ENCODE results near the gene PSMG2. TPM values are rescaled to one million over a fixed set of nuclear protein-coding genes. Genes with fewer than 3 reads are reported as not detected.

Gene PSMG2
- total RNA-seq, 2 experiments from 2014 or later, result 58.4 to 61.7 TPM

DNA sequence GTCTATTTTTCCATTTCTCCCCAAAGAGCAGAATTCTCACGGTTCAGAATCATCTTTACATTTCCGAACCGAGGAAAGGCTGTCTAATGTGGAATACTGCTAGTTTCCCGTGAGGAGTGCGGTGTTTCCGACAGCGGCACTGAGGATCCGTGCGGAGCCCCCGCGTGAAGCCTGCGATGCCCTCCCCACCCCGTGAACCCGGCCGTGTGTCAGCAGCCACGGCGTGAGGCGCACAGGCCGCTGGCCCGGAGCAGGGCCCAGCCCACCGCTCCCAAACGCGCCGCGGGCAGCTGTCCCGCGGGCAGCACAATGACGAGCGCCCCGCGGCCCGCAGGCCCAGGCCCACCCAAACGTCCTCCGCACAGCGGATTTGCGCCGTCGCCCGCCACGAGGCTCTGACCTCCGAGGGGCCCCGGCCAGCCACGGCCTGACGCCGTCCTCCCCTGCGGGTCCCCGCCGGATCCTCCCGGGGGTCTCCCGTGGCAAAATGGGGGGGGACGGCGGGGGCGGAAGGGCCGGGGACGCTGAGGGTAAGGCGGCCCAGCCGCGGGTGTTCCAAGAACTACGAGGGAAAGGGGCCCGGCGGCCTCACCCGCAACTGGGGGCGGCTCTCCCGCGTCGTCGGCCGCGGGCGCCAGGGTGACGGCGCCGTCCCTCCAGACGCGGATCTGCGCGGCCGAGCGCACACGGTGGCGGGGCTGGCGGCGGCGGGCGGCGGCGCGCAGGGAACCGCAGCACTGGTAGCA, 45.7 kb upstream of the PSMG2 start:
- no peak overlapping the region for H3K27ac ChIP-seq (ENCODE audit: low read depth in 1 of 2, low read length in 2 of 2)

GRCh38 chr18:12657684-12658425, 45.0 kb upstream of the PSMG2 start, which contains the start of gene SPIRE1:
Gene SPIRE1, minus strand, starts transcription at chr18:12658107. Its CDS starts 241 bp downstream, at chr18:12657866.
- peaks cover 18% of the 10 kb centered on the region for H3K27me3 Mint-ChIP-seq
- peak in 11 of 14 experiments; percentile 6 to 75 (median 35) for DNase-seq
- peaks cover 12% of the 10 kb centered on the region for H3K4me1 Mint-ChIP-seq (ENCODE audit: low read depth)
- peaks cover 10% of the 10 kb centered on the region for H3K4me1 ChIP-seq (ENCODE audit: insufficient read depth, low read length)
- H3K4me3 Mint-ChIP-seq, result peak within 1 kb of the TSS; percentile 93
- no peaks in the 10 kb centered on the region for H3K9me3 ChIP-seq (ENCODE audit: control insufficient read depth in 1 of 2, insufficient read depth in 1 of 2, low read length in 2 of 2)
- intact Hi-C loops (cut with DNase I, micrococcal nuclease), result loop anchor here (2.0 to 5.0 kb wide), 3 partner anchors 281 to 719 kb away; partner anchors contain the start of gene AFG3L2 (in 1 of the 2)
- H3K27me3 ChIP-seq (ENCODE audit: control insufficient read depth in 1 of 2, insufficient read depth in 2 of 2, low read length in 2 of 2), result no peaks in the 10 kb centered on the region
- TF ChIP-seq CTCF (IDR thresholded peaks at IDR 0.05), result no peak
- peak within 1 kb of the TSS; percentile 34 for H3K27ac Mint-ChIP-seq
- H3K4me3 ChIP-seq (ENCODE audit: low read length), result peak within 1 kb of the TSS; percentile 45
- H3K27ac ChIP-seq (ENCODE audit: low read depth in 1 of 2, low read length in 2 of 2), result no peak within 1 kb of the TSS
- CTCF ChIA-PET, result interaction anchor here (1.0 kb wide), 1 partner anchor 330 kb away, joined by 3 read pairs; no protein-coding TSS in a partner anchor
- no peaks in the 10 kb centered on the region for H3K9me3 Mint-ChIP-seq
- ATAC-seq (ENCODE audit: poor library complexity), result peak; percentile 61
- POLR2A ChIA-PET, result interaction anchor here (1.0 to 1.2 kb wide), 2 partner anchors 45 to 281 kb away, joined by 3 to 8 read pairs; partner anchors contain the start of genes AFG3L2, CEP76 and PSMG2
- H3K36me3 ChIP-seq (ENCODE audit: insufficient read depth, low read length), result no peaks in the 10 kb centered on the region
- H3K36me3 Mint-ChIP-seq (ENCODE audit: low read depth), result no peaks in the 10 kb centered on the region

More for the DNA sequence above, 45.7 kb upstream of the PSMG2 start:
- no peaks in the 10 kb centered on the region for H3K9me3 Mint-ChIP-seq
- peaks cover 26% of the 10 kb centered on the region for H3K27me3 Mint-ChIP-seq
- intact Hi-C loops (cut with DNase I, micrococcal nuclease), result loop anchor here in 1 of 2 experiments (5.0 kb wide), 1 partner anchor 280 kb away; the partner anchor contains the start of gene AFG3L2
- Histone ChIP-seq H3K27me3 (ENCODE audit: control insufficient read depth in 1 of 2, insufficient read depth in 2 of 2, low read length in 2 of 2) (no peaks in the 10 kb centered on the region), H3K4me1 (ENCODE audit: insufficient read depth, low read length) (peaks cover 10% of the 10 kb centered on the region), H3K9me3 (ENCODE audit: control insufficient read depth in 1 of 2, insufficient read depth in 1 of 2, low read length in 2 of 2) (no peaks in the 10 kb centered on the region), H3K36me3 (ENCODE audit: insufficient read depth, low read length) (no peaks in the 10 kb centered on the region), H3K4me3 (ENCODE audit: low read length) (peak overlapping the region; percentile 44)
- ChIA-PET POLR2A (interaction anchor here (1.2 kb wide), 1 partner anchor 280 kb away, joined by 8 read pairs; the partner anchor contains the start of gene AFG3L2), CTCF (no interaction called here)
- H3K4me3 Mint-ChIP-seq, result peak overlapping the region; percentile 82
- peak in 5 of 14 experiments; percentile 4 to 65 (median 20) for DNase-seq
- ATAC-seq (ENCODE audit: poor library complexity), result peak; percentile 43
- TF ChIP-seq CTCF (IDR thresholded peaks at IDR 0.05), result no peak
- H3K27ac Mint-ChIP-seq, result peak overlapping the region; percentile 3
- H3K4me1 Mint-ChIP-seq (ENCODE audit: low read depth), result peaks cover 12% of the 10 kb centered on the region
- no peaks in the 10 kb centered on the region for H3K36me3 Mint-ChIP-seq (ENCODE audit: low read depth)

Measured in CD4-positive, alpha-beta T cell (primary cell).